Neural crest cell (in vitro differentiated cells): ENCODE measurements around the gene AVP. TPM values are rescaled to one million over a fixed set of nuclear protein-coding genes. Genes with fewer than 3 reads are reported as not detected.

Source experiments
- DNase-seq: peaks from one replicate; pipeline ENCODE4 v3.0.0; 2021; ENCODE audit warnings: low read depth, mixed read lengths, low spot score
- H3K27ac Mint-ChIP-seq: one replicate; pipeline ENCODE4 v1.8.0; 2021; ENCODE audit warnings: mild to moderate bottlenecking, mixed read lengths; ENCODE audit not compliant: unreplicated experiment
- H3K27me3 Mint-ChIP-seq: 2 replicates; pipeline ENCODE4 v1.8.0; 2021; ENCODE audit warnings: low read depth, mild to moderate bottlenecking, mixed read lengths
- H3K36me3 Mint-ChIP-seq: 2 replicates; pipeline ENCODE4 v1.8.0; 2021; ENCODE audit warnings: low read depth, mild to moderate bottlenecking, mixed read lengths
- H3K4me1 Mint-ChIP-seq: 2 replicates; pipeline ENCODE4 v1.8.0; 2021; ENCODE audit warnings: mixed read lengths
- H3K4me3 Mint-ChIP-seq: one replicate; pipeline ENCODE4 v1.8.0; 2021; ENCODE audit warnings: mild to moderate bottlenecking, mixed read lengths
- H3K9me3 Mint-ChIP-seq: 2 replicates; pipeline ENCODE4 v1.8.0; 2021; ENCODE audit warnings: mixed read lengths
- total RNA-seq: library from RNA; stranded (reverse); gene quantifications from 2 replicates; pipeline ENCODE4 v1.2.1, GENCODE V29; 2021
- TF ChIP-seq, protein P1 (sequence below): fragments of 200-600 bp; sonication (generic); conservative IDR thresholded peaks from 2 replicates; pipeline ENCODE4 v1.5.0; 2021; ENCODE audit warnings: antibody characterized with exemption, mild to moderate bottlenecking

AVP gene
- total RNA-seq, 1 donor from 2014 or later, result not detected

DNA sequence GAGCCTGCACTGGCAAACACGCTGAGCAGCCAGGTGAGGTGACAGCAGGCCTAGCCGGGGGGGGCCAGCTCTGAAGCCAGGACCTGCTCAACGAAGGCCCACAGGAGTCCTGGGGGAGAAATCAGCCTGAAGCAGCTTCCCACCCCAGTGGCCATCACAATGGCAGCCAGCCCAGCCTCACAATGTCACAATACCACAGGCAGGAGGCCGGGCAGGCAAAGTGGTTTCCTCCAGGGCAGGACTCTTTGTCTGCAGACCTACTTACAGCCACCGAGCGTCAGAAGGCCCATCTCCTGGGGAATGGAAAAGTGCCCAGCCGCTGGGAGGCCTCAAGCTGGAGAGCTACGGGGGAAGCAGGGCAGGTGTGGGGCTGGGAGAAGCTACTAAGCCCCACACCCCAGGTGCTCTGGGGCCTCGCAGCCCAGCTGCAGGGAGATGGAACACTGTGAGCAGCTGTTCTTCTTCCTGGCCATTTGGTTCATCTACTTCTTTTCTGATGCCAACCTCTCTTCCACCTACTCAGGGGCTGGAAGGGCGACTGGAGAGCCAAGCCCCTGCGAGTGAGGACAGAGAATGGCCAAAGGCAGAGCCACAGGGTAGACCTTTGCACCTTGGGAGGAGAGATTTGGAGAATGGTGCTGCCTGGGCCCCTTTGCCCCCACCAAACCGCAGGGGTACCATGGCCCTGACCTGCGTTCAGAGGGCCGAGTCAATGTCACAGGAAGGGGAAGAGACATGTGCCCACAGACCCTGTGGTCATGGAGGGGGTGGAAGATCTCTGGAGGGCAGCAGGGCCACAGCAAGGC lies 22.3 kb upstream of the AVP start:
- Mint-ChIP-seq H3K9me3 (no peaks in the 10 kb centered on the region), H3K36me3 (no peaks in the 10 kb centered on the region), H3K4me3 (no peak overlapping the region), H3K27ac (peak overlapping the region; percentile 27), H3K4me1 (no peaks in the 10 kb centered on the region), H3K27me3 (no peaks in the 10 kb centered on the region)
- DNase-seq, result no peak
- TF ChIP-seq, protein P1, sequence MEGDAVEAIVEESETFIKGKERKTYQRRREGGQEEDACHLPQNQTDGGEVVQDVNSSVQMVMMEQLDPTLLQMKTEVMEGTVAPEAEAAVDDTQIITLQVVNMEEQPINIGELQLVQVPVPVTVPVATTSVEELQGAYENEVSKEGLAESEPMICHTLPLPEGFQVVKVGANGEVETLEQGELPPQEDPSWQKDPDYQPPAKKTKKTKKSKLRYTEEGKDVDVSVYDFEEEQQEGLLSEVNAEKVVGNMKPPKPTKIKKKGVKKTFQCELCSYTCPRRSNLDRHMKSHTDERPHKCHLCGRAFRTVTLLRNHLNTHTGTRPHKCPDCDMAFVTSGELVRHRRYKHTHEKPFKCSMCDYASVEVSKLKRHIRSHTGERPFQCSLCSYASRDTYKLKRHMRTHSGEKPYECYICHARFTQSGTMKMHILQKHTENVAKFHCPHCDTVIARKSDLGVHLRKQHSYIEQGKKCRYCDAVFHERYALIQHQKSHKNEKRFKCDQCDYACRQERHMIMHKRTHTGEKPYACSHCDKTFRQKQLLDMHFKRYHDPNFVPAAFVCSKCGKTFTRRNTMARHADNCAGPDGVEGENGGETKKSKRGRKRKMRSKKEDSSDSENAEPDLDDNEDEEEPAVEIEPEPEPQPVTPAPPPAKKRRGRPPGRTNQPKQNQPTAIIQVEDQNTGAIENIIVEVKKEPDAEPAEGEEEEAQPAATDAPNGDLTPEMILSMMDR, result no peak

DNA sequence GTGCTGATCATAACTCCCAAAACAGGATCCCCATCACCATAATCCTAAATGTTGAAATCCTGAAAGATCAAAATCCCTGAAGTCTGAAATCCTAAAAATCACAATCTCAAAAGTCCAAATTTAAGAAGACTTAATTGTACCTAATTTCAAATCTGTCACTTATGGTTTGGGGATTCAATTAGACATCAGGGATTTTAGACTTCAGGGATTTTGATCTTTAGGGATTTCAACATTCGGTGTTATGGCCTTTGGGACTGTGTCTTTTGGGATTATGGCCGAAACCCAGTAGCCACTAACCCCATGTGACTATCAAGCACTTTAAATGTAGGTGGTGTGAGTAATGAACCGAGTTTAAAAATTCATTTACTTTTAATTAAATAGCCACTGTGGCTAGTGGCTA lies 21.7 kb upstream of the AVP start:
- no peaks in the 10 kb centered on the region for H3K36me3 Mint-ChIP-seq
- DNase-seq, result no peak
- no peak overlapping the region for H3K4me3 Mint-ChIP-seq
- no peaks in the 10 kb centered on the region for H3K27me3 Mint-ChIP-seq
- H3K9me3 Mint-ChIP-seq, result no peaks in the 10 kb centered on the region
- TF ChIP-seq, protein P1, result no peak
- H3K4me1 Mint-ChIP-seq, result no peaks in the 10 kb centered on the region
- no peak overlapping the region for H3K27ac Mint-ChIP-seq

DNA sequence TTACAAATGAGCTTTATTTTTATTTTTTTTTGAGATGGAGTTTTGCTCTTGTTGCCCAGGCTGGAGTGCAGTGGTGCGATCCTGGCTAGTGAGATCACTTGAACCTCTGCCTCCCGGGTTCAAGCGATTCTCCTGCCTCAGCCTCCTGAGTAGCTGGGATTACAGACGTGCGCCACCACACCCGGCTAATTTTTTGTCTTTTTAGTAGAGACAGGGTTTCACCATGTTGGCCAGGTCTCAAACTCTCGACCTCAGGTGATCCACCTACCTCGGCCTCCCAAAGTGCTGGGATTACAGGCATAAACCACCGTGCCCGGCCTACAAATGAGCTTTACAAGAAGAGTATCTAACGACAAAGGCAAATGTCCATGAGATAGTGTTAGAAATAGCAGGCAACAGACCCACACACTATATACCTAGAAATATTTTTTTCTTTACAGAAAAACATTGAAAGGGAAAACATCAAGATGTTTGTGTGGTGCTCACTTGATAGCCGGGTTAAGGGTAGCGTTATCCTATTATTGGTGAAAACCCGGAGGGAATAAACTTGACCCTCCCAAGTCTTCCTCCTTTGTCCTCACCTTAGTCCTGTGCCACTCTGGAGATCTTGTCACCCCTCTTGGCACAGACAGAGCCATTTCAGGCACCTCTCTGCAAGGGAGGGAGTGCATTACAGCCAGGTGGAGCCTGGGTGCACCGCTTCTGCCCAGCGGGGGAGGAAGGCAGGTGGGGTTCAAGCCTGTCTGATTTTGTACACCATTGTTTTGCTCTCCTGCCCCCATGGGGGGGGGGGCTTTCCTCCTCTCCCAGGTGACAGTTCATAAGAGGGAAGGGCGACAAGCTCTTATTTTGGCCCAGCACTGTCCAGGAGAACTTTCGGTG lies 21.0 kb upstream of the AVP start:
- no peaks in the 10 kb centered on the region for H3K4me1 Mint-ChIP-seq

DNA sequence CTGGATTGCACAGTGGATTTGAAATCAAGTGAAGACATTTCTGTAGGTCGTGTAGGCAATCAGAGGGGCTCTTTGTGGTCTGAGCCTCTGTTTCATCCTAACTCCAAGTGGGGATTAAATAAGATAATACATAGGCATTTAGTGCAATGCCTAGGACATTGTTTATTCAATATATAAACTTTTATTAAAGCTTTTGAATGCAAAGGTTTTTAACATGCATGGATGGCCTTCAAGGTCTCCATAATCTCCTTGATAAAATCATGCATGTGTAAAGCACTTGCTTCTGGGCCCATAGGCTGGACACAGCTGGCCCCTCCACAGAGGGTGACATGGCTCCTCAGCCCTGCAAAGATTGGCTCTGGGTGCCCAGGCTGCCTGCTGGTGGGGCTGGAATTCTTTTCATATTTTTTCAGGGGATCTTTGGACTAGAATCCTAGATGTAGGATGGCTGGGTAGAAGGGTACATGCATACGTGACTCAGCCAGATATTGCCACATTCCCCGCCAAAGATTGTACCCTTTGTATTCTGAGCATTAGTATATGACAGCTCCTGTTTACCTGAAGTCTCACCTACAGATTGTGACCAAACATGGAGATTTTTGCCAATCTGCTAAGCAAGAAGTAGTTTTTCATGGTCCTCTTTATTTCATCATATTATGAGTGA lies 19.0 kb upstream of the AVP start:
- Mint-ChIP-seq H3K4me1 (no peaks in the 10 kb centered on the region), H3K9me3 (no peaks in the 10 kb centered on the region), H3K36me3 (no peaks in the 10 kb centered on the region)

More for the DNA sequence above, 21.0 kb upstream of the AVP start:
- H3K36me3 Mint-ChIP-seq, result no peaks in the 10 kb centered on the region
- H3K27ac Mint-ChIP-seq, result no peak overlapping the region
- no peak overlapping the region for H3K4me3 Mint-ChIP-seq
- no peak for DNase-seq
- TF ChIP-seq, protein P1, result no peak
- no peaks in the 10 kb centered on the region for H3K27me3 Mint-ChIP-seq
- no peaks in the 10 kb centered on the region for H3K9me3 Mint-ChIP-seq

More for the DNA sequence above, 19.0 kb upstream of the AVP start:
- TF ChIP-seq, protein P1, result no peak
- Mint-ChIP-seq H3K4me3 (no peak overlapping the region), H3K27me3 (no peaks in the 10 kb centered on the region), H3K27ac (no peak overlapping the region)
- DNase-seq, result no peak
